GM12872 (cell line): ENCODE data around the gene BABAM2.

Experiments used
- TF ChIP-seq, protein P1 (sequence below): IDR thresholded peaks from 3 replicates; pipeline ENCODE4 v1.5.1; 2011; ENCODE audit warnings: low read depth, mild to moderate bottlenecking, low read length, moderate library complexity; ENCODE audit not compliant: insufficient read depth

Gene BABAM2

DNA sequence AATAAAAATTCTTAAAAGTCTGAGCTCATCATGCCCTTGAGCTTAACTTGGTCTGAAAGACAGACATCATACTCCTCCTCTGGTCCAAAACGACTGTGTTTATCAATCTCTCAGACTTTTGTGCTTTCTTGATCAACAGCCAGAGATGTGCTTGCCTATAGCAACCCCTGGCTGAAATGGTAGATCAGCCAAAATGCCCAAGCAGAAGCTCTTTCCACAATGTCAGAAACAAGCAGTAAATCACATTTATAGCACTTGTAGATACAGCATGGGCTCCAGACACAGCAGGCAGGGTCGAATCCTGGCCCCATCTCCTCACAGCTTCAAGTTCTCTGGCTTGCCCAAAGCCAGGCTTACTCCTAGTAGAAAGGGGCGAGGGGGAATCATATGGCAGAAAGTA lies 391.7 kb downstream of the BABAM2 start:
- TF ChIP-seq, protein P1, sequence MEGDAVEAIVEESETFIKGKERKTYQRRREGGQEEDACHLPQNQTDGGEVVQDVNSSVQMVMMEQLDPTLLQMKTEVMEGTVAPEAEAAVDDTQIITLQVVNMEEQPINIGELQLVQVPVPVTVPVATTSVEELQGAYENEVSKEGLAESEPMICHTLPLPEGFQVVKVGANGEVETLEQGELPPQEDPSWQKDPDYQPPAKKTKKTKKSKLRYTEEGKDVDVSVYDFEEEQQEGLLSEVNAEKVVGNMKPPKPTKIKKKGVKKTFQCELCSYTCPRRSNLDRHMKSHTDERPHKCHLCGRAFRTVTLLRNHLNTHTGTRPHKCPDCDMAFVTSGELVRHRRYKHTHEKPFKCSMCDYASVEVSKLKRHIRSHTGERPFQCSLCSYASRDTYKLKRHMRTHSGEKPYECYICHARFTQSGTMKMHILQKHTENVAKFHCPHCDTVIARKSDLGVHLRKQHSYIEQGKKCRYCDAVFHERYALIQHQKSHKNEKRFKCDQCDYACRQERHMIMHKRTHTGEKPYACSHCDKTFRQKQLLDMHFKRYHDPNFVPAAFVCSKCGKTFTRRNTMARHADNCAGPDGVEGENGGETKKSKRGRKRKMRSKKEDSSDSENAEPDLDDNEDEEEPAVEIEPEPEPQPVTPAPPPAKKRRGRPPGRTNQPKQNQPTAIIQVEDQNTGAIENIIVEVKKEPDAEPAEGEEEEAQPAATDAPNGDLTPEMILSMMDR, result no peak

DNA sequence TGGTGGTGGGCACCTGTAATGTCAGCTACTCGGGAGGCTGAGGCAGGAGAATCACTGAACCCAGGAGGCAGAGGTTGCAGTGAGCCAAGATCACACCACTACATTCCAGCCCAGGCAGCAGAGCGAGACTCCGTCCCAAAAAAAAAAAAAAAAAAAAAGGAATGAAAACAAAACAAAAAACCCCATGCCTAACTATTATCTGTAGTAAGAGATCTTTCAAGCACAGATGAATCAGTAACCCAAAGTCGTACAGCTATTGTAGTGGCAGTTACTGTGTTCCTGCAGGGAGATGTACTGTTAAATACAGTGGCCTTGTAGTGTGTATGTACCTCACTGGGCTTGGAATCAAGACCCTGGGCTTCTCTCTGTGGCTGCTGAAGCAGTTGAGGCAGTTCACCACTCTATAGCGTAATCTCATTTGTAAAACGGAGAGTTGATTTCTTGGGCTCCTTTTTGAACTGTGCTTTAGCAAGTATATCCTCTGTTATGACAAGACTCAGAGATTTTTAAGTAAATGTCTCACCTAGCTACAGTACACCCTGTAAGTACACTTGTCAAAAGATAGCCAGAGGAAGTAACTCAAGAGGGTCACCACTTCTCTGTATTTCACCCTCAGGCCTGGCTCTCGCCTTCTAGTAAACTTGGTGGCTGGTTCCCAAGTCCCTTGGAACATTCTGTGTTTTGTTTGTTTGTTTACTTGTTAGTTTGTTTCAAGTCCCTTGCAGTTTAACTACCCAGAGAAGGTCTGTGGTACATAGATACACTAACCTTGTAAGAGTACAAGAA lies 392.5 kb downstream of the BABAM2 start:
- TF ChIP-seq, protein P1, result no peak

DNA sequence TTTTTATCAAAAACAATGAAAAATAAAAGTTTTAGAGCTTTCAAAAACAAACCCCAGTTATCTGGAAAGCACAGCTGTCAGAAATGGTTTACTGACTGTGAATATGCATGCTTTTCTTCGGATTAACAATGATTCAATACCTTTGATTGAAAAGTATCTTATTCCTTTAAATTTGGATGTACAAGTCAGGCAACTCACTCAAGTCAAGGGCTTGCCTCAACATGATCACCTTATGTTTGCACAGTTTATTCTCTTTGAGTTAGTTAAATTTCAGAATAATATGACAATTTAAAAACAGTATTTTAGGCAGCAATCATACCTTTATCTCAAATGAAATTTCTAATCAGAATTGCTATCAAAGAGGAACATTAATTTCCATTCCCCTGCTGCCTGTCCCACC lies 393.3 kb downstream of the BABAM2 start:
- TF ChIP-seq, protein P1, result no peak

DNA sequence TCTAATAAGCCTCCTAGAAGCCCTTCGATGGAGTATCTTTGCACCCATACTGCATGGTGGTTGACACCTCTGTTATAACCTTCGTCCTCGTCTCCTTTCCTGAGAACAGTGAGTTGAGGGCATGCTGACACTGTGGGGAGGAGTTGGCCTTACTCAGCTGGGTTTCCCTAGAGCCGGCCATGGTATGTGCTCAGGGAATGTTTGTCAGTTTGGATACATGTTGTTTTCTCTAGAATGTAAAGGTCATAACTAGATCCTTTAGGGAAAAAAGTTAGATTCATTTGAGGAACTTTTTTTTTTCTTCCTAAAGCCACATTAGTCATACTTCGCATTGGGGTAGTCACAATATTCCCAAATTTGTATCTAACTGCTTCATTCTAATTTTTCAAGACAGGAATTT lies 396.1 kb downstream of the BABAM2 start:
- TF ChIP-seq, protein P1, result no peak

DNA sequence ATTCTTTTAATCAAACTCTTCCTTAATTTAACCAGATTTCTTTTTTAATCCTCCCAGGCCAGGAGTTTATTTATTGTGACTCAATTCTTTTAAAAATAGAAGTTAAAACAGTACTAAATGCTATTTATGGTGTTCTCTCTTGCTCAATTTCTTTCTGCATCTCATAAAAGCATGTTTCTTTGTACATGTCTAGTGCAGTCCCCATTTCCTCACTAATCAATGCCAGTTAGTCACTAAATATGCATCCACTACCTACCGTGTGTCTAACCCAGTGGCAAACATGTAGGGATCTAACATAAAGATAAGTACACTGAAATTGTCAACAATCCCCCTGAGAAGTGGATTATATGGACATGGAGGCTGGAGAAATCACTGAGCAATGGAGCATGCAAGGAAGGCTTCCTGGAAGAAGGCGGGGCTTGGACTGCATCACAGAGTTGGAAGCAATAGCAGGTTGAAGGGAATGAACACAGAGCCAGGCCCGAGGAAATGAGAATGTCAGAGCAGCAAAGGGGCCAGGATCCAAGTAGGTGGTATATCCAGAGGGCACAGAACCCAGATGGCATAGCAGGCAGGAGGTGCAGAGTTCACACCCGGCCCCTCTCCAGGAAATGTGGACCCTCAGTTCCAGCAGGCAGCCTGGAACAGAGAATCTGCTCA lies 396.9 kb downstream of the BABAM2 start:
- TF ChIP-seq, protein P1, result no peak

DNA sequence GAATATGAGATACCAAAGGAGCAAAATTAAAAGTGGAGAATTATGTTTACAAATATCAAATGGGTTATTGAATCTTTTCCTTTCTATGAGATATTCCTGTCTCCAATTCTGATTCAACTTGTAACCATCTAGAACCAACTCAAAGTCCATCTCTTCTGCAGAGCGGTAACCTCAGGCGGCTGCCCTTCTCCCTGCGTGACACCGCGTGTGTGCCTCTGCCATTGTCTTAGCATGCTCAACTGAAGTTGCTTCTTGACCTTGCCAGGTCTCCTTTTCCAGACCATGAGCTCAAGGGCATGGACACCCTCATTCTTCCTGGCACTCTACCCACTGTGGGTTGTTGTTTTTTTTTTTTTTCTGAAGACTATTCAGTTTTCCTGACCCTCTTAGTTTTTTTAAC lies 398.1 kb downstream of the BABAM2 start:
- TF ChIP-seq, protein P1, result no peak

DNA sequence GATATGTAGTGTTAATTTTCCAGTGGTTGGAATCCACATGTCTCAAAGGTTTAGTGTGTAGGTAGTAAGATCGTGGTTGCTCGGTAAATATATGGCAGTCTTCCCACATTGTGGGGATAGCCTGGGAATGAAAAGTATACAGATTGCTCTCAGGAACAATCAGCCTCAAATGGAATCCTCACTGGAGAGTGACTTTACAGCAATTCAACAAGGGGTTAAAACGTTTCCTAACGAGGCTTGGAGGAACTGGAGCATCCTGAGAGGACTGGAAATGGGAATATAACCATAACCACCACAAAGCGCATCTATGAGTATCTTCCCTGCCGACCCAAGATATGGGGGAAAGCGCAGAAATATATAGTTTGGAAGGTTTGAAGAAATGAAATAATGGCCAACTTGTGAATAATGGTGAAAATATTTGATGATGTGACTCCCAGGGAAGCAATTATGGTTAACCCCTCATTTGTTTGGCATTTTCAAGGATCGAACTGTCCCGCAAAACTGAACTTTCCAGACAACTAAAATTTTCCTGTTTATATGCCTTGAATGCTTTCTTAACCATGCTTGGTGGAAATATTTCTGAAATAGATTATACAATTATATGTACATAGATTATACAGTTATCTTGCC lies 401.4 kb downstream of the BABAM2 start:
- TF ChIP-seq, protein P1, result no peak
